ENCODE measurements around the gene RAD52. TPM values are rescaled to one million over a fixed set of nuclear protein-coding genes. Genes with fewer than 3 reads are reported as not detected.

Gene RAD52
- total and polyA plus RNA-seq, 12 donors, result 4.1 to 14.8 (median 6.1) TPM

- peak overlapping the region; percentile 80 to 96 (median 90) for H3K4me3 ChIP-seq
- intact Hi-C loops (cut with DNase I), result loop anchor here in 9 of 10 donors (1.0 to 10.0 kb wide), 9 partner anchors 38 to 902 kb away; partner anchors contain the start of gene RAD52 (in 3 of the 9)
- 1 to 2% methylated on average over 40 of the region's 40 CpGs for WGBS, 2 donors
- TF ChIP-seq CTCF (IDR thresholded peaks at IDR 0.05), result no peak
- no peaks in the 10 kb centered on the region for H3K9me3 ChIP-seq
- H3K27me3 ChIP-seq, result no peaks in the 10 kb centered on the region
- peaks cover 0 to 47% (median 29%) of the 10 kb centered on the region in 9 donors for H3K4me1 ChIP-seq
- DNase-seq (peak; percentile 64 to 71), ATAC-seq (peak; percentile 38 to 69 (median 57))
- peak overlapping the region; percentile 94 to 100 (median 98) for H3K27ac ChIP-seq
- peaks cover 0 to 5% (median 0%) of the 10 kb centered on the region in 9 donors for H3K36me3 ChIP-seq
Observed at GRCh38 chr12:989751-990660, 40.5 kb upstream of the RAD52 start.

- no peak for TF ChIP-seq CTCF (IDR thresholded peaks at IDR 0.05)
- intact Hi-C loops (cut with DNase I), result loop anchor here in 5 of 10 donors (5.0 kb wide), 2 partner anchors 37 to 93 kb away; no protein-coding TSS in a partner anchor
- WGBS, 2 donors, result 62 to 71% methylated on average over 2 of the region's 2 CpGs
- no peak for DNase-seq
- Histone ChIP-seq H3K9me3 (no peaks in the 10 kb centered on the region), H3K4me1 (peaks cover 0 to 43% (median 29%) of the 10 kb centered on the region in 9 donors), H3K4me3 (peak overlapping the region in 8 of 10 donors; percentile 80 to 96 (median 90)), H3K36me3 (peaks cover 0 to 5% (median 0%) of the 10 kb centered on the region in 9 donors), H3K27ac (peak overlapping the region in 9 of 10 donors; percentile 94 to 100 (median 98)), H3K27me3 (no peaks in the 10 kb centered on the region)
- no peak for ATAC-seq
Observed at GRCh38 chr12:989051-989450, 39.6 kb upstream of the RAD52 start.

- Histone ChIP-seq H3K27ac (peak overlapping the region in 4 of 10 donors; percentile 94 to 100 (median 98)), H3K36me3 (peaks cover 0 to 5% (median 0%) of the 10 kb centered on the region in 9 donors), H3K9me3 (no peaks in the 10 kb centered on the region), H3K27me3 (no peaks in the 10 kb centered on the region), H3K4me3 (peak overlapping the region in 4 of 10 donors; percentile 80 to 89 (median 86)), H3K4me1 (peaks cover 0 to 41% (median 29%) of the 10 kb centered on the region in 9 donors)
- DNase-seq, result no peak
- no peak for ATAC-seq
- intact Hi-C loops (cut with DNase I), result loop anchor here in 5 of 10 donors (5.0 kb wide), 2 partner anchors 36 to 94 kb away; no protein-coding TSS in a partner anchor
- 61 to 73% methylated on average over 4 of the region's 4 CpGs for WGBS, 2 donors
- TF ChIP-seq CTCF (IDR thresholded peaks at IDR 0.05), result no peak
Observed at GRCh38 chr12:988646-989045, 39.2 kb upstream of the RAD52 start.

- intact Hi-C loops (cut with DNase I), result no loop called here
Observed at GRCh38 chr12:981961-982360, 32.5 kb upstream of the RAD52 start.

More at GRCh38 chr12:981961-982360, 32.5 kb upstream of the RAD52 start:
- ATAC-seq (peak in 1 of 8 donors; percentile 78), DNase-seq (no peak)
- peaks cover 0 to 5% (median 0%) of the 10 kb centered on the region in 9 donors for H3K36me3 ChIP-seq
- 78% methylated on average over 3 of the region's 3 CpGs for WGBS, 2 donors
- peak overlapping the region in 2 of 10 donors; percentile 17 to 36 for H3K27ac ChIP-seq
- H3K4me1 ChIP-seq, result peaks cover 0 to 7% (median 0%) of the 10 kb centered on the region in 9 donors
- no peak for TF ChIP-seq CTCF (IDR thresholded peaks at IDR 0.05)
- no peak overlapping the region for H3K4me3 ChIP-seq
- H3K9me3 ChIP-seq, result no peaks in the 10 kb centered on the region
- H3K27me3 ChIP-seq, result no peaks in the 10 kb centered on the region
